ENCODE results near the gene KCNQ1. TPM values are rescaled to one million over a fixed set of nuclear protein-coding genes. Genes with fewer than 3 reads are reported as not detected.

KCNQ1 gene
- total RNA-seq, 1 experiment from 2014 or later: not detected

GRCh38 chr11:2689651-2690575 lies 245.1 kb downstream of the KCNQ1 start:
- no peak for DNase-seq (ENCODE audit: extremely low read depth, low read depth)

- DNase-seq (ENCODE audit: extremely low read depth, low read depth): no peak
Observed at GRCh38 chr11:2690596-2691354, 246.0 kb downstream of the KCNQ1 start.

- DNase-seq (ENCODE audit: extremely low read depth, low read depth): no peak
Observed at GRCh38 chr11:2691355-2691761, 246.6 kb downstream of the KCNQ1 start.

DNA sequence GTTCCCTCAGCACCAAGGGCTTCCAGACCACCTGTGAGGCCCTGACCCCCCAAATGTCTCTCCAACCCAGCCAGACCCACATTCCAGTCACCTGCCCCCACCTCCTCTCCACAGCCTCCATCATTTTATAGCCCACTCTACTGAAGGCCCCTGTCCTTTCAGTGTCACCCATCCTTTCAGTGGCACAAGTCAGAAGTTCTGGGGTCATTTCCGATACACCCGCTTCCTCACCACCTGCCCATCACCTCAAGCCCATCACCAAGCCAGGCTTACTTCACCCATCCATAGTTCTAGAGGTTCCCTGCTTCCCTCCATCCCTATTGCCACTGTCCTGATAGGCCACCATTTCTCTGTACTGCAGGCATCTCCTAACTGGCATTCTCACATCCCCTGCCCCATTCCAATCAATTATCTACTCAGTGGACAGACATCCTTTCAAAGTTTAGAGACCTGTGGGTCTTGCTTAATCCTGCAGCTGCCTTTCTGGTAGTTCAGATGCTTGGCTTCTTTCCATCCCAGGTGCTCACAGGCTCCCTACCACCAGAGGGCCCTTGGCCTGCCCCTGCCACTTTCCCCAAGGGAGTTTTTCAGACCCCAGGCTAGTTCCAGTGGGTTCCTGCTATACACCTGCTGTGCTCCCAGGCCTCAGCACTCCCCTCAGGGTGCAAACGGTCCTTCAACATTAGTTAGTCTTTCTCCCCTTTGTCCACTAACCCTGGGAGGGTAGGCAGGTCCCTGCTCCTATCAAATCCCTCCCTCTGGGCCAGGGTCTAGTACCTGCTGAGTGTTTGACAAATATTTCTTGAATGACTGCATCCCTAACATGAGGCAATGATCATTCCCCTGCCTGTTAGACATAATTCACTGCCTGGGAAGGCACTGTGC lies 247.4 kb downstream of the KCNQ1 start:
- no peak for DNase-seq (ENCODE audit: extremely low read depth, low read depth)

GRCh38 chr11:2693271-2694261 lies 248.8 kb downstream of the KCNQ1 start:
- no peak for DNase-seq (ENCODE audit: extremely low read depth, low read depth)

- no peak for DNase-seq (ENCODE audit: extremely low read depth, low read depth)
Observed at GRCh38 chr11:2694495-2694894, 249.7 kb downstream of the KCNQ1 start.

DNA sequence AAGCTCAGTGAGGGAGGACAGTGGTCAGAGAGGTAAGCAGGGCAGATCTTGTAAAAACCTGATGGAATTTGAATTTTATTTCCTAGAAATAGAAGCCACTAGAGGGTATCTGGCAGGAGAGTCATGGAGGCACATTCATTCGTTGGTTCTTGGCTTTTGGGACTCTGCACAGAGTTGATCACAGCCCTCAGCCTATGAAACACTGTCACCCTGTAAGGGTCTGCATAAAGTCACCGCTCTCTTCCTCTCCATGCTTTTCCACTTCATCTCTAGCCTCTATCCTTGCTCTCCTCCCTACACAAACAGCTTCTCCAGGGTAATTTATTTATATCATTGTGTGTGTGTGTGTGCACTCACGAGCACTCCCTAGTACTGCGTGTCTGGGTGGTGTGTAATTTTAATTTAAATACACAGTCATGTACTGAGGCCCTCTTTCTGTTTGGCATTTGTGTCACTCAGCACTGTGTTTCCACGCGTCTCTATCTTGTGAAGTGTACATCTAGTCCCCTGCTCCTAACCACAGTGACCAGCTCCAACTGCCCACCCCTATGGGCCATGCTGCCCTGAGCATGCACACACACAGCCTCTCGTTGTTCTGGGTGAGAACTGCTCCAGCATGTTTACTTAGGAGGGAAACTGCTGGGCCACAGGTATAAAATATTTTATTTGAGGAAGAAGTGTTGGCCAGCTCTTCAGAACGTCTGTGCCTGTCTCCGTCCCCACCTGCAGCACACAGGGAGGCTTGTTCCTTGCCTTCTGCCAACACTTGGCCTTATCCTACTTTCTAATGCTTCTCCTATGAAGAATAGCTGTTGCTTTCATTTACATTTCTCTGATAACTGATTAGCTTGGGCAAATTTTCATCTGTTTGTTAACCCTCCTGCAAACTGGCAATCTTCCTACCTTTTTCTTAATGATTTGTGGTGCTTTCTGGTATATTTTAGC lies 250.5 kb downstream of the KCNQ1 start:
- DNase-seq (ENCODE audit: extremely low read depth, low read depth): no peak

DNA sequence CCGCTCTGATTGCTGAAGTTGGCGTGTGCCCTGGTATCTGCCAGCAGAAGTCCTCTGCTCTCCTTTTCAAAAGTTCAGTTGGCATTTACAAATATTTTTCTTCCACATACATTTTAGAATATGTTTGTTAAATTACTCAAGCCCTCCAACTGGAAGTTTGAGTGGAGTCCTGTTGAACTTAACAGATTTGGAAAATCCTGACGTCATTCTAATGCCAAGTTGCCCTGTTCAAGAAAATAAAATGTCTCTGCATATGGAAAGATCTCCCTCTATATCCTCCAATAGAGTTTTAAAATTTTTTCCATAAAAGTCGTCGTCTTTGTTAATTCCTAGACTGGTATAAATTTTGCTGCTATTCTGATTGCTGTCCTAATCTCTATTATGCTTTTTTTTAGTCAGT lies 251.6 kb downstream of the KCNQ1 start:
- no peak for DNase-seq (ENCODE audit: extremely low read depth, low read depth)

GRCh38 chr11:2697866-2698265 lies 253.1 kb downstream of the KCNQ1 start:
- no peak for DNase-seq (ENCODE audit: extremely low read depth, low read depth)

GRCh38 chr11:2698386-2699184 lies 253.8 kb downstream of the KCNQ1 start:
- DNase-seq (ENCODE audit: extremely low read depth, low read depth): no peak

- peak; percentile 22 for DNase-seq (ENCODE audit: extremely low read depth, low read depth)
Observed at GRCh38 chr11:2699185-2699530, 254.3 kb downstream of the KCNQ1 start.

GRCh38 chr11:2699531-2700414 lies 255.0 kb downstream of the KCNQ1 start, which contains the start of gene KCNQ1OT1:
Gene KCNQ1OT1, minus strand, starts transcription at chr11:2699994.
- peak; percentile 94 for DNase-seq (ENCODE audit: extremely low read depth, low read depth)

GRCh38 chr11:2700415-2701211 lies 255.8 kb downstream of the KCNQ1 start:
- DNase-seq (ENCODE audit: extremely low read depth, low read depth): peak; percentile 55

- DNase-seq (ENCODE audit: extremely low read depth, low read depth): no peak
Observed at GRCh38 chr11:2701230-2701629, 256.4 kb downstream of the KCNQ1 start.

DNA sequence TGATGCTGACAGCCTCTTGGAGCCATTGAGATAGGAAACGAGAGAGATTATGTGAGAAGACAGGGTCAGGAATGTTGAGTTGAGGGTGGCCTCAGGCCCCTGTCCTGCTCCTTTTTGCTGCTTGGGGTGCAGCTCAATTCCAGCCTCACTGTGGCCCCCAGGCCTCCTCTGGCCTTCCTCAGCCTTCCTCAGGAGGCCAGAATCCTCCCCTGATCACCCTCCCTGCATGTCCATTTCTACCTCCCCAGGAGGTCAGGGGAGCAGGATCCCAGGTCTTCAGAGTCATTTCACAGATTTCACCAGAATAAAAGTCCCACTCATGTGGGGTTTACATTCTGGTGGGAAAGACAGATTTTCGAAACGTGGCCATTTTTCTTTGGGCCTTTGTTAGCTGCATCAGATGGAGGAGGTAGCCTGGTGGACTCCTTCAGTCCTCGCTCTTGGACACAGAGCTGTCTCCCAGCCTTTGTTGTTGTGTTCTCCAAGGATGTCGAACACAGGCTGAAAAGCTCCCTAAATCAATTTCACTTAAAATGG lies 257.2 kb downstream of the KCNQ1 start:
- DNase-seq (ENCODE audit: extremely low read depth, low read depth): no peak
